KMS-11 (cell line): Measurements from ENCODE around the gene HK3.
A peak's percentile ranks its signal among the peaks of the same experiment; 100 is the strongest.

Source experiments
- H2AFZ ChIP-seq: fragments of 200-600 bp; sonication (generic); 2 replicates; pipeline ENCODE4 v1.6.1; 2016; ENCODE audit warnings: antibody characterized with exemption, mixed run types, low read depth
- H3K27ac ChIP-seq: fragments of 200-600 bp; sonication (generic); 2 replicates; pipeline ENCODE4 v1.6.1; 2016; ENCODE audit warnings: mild to moderate bottlenecking, mixed run types
- H3K27me3 ChIP-seq: fragments of 200-600 bp; sonication (generic); 2 replicates; pipeline ENCODE4 v1.6.1; 2017; ENCODE audit warnings: mild to moderate bottlenecking, low read depth, mixed run types, moderate library complexity; ENCODE audit not compliant: insufficient read depth
- H3K36me3 ChIP-seq: fragments of 200-600 bp; sonication (generic); 2 replicates; pipeline ENCODE4 v1.6.1; 2017; ENCODE audit warnings: mild to moderate bottlenecking, mixed run types; ENCODE audit not compliant: insufficient read depth
- H3K4me1 ChIP-seq: fragments of 200-600 bp; sonication (generic); 2 replicates; pipeline ENCODE4 v1.6.1; 2016; ENCODE audit warnings: mild to moderate bottlenecking, low read depth, mixed run types; ENCODE audit not compliant: poor library complexity, severe bottlenecking
- H3K4me2 ChIP-seq: fragments of 200-600 bp; sonication (generic); 2 replicates; pipeline ENCODE4 v1.7.0; 2016; ENCODE audit warnings: mild to moderate bottlenecking, mixed run types
- H3K4me3 ChIP-seq: fragments of 200-600 bp; sonication (generic); IDR thresholded peaks from 2 replicates; pipeline ENCODE4 v1.6.1; 2017; ENCODE audit warnings: low read depth, low read length, mixed read lengths; ENCODE audit not compliant: insufficient read depth
- H3K79me2 ChIP-seq: fragments of 200-600 bp; sonication (generic); 2 replicates; pipeline ENCODE4 v1.6.1; 2016; ENCODE audit warnings: low read depth, mixed run types; ENCODE audit not compliant: insufficient read depth
- H3K9ac ChIP-seq: fragments of 200-600 bp; sonication (generic); 2 replicates; pipeline ENCODE4 v1.6.1; 2016; ENCODE audit warnings: mild to moderate bottlenecking, mixed run types
- H4K20me1 ChIP-seq: fragments of 200-600 bp; sonication (generic); 2 replicates; pipeline ENCODE4 v1.6.1; 2016; ENCODE audit warnings: mild to moderate bottlenecking, mixed run types; ENCODE audit not compliant: insufficient read depth
- CTCF ChIP-seq: fragments of 200-600 bp; sonication (generic); conservative IDR thresholded peaks from 2 replicates; pipeline ENCODE4 v1.6.1; 2017; ENCODE audit warnings: low read depth, mild to moderate bottlenecking, antibody characterized with exemption, low read length, moderate library complexity, mixed read lengths

Gene HK3

GRCh38 chr5:176863041-176863764 lies 35.9 kb downstream of the HK3 start:
- H2AFZ ChIP-seq: no peak overlapping the region
- H3K36me3 ChIP-seq: no peaks in the 10 kb centered on the region
- H3K4me1 ChIP-seq: peaks cover 15% of the 10 kb centered on the region
- H4K20me1 ChIP-seq: no peaks in the 10 kb centered on the region
- no peak overlapping the region for H3K27ac ChIP-seq
- no peaks in the 10 kb centered on the region for H3K79me2 ChIP-seq
- H3K4me3 ChIP-seq: no peak overlapping the region
- H3K4me2 ChIP-seq: peak overlapping the region; percentile 36; the same call in 1 of the 2 replicates
- TF ChIP-seq CTCF: no peak
- H3K9ac ChIP-seq: no peak overlapping the region
- peaks cover 53% of the 10 kb centered on the region for H3K27me3 ChIP-seq

GRCh38 chr5:176862330-176862995 lies 36.7 kb downstream of the HK3 start:
- no peaks in the 10 kb centered on the region for H3K36me3 ChIP-seq
- H3K4me2 ChIP-seq: peak overlapping the region; percentile 36; the same call in 1 of the 2 replicates
- no peaks in the 10 kb centered on the region for H3K79me2 ChIP-seq
- H3K27ac ChIP-seq: no peak overlapping the region
- no peak overlapping the region for H3K4me3 ChIP-seq
- H2AFZ ChIP-seq: no peak overlapping the region
- H3K9ac ChIP-seq: no peak overlapping the region
- H3K27me3 ChIP-seq: peaks cover 52% of the 10 kb centered on the region
- no peak for TF ChIP-seq CTCF
- H3K4me1 ChIP-seq: peaks cover 15% of the 10 kb centered on the region
- H4K20me1 ChIP-seq: no peaks in the 10 kb centered on the region

- H4K20me1 ChIP-seq: no peaks in the 10 kb centered on the region
- H3K27me3 ChIP-seq: peaks cover 47% of the 10 kb centered on the region
- H3K4me3 ChIP-seq: no peak overlapping the region
- H2AFZ ChIP-seq: no peak overlapping the region
- TF ChIP-seq CTCF: no peak
- H3K79me2 ChIP-seq: no peaks in the 10 kb centered on the region
- H3K4me1 ChIP-seq: peaks cover 15% of the 10 kb centered on the region
- no peak overlapping the region for H3K27ac ChIP-seq
- no peaks in the 10 kb centered on the region for H3K36me3 ChIP-seq
- no peak overlapping the region for H3K4me2 ChIP-seq
- no peak overlapping the region for H3K9ac ChIP-seq
Observed at GRCh38 chr5:176861276-176861675, 37.9 kb downstream of the HK3 start.

GRCh38 chr5:176860381-176860780 lies 38.8 kb downstream of the HK3 start:
- Histone ChIP-seq H3K4me1 (peaks cover 15% of the 10 kb centered on the region), H3K4me2 (no peak overlapping the region), H3K36me3 (no peaks in the 10 kb centered on the region), H2AFZ (no peak overlapping the region), H4K20me1 (no peaks in the 10 kb centered on the region), H3K27me3 (peaks cover 47% of the 10 kb centered on the region), H3K9ac (no peak overlapping the region), H3K4me3 (no peak overlapping the region), H3K79me2 (no peaks in the 10 kb centered on the region), H3K27ac (no peak overlapping the region)
- TF ChIP-seq CTCF: no peak
